Panc1 (cell line): Measurements from ENCODE around the gene KRTAP5-9. TPM values are rescaled to one million over a fixed set of nuclear protein-coding genes. Genes with fewer than 3 reads are reported as not detected.
A peak's percentile ranks its signal among the peaks of the same experiment; 100 is the strongest.
"Not testable (repeated sequence)": the region's sequence is repeated elsewhere in the genome, so short reads cannot be mapped to it uniquely, and the experiment has no call there.

Experiments used
- ATAC-seq: fragments of 200-7000 bp; cut with Tn5 transposase; 2 replicates; pipeline ENCODE4 v1.9.1; 2020; ENCODE audit warnings: mild to moderate bottlenecking, moderate library complexity
- BruUV-seq: library from RNA; stranded (reverse); fragments of 400-500 nt; replicated peaks from 2 replicates; lab custom pipeline; 2021; lab: Mats Ljungman, UMichigan
- CTCF ChIA-PET: fragments of 300-600 bp; sonication (Branson Sonifier 250); formaldehyde crosslinking; loops from one replicate; lab custom pipeline; 2022; ENCODE audit warnings: antibody characterized with exemption; lab: Charles Lee
- POLR2A ChIA-PET: fragments of 300-600 bp; sonication (Branson Sonifier 250); formaldehyde crosslinking; loops from one replicate; lab custom pipeline; 2022; ENCODE audit warnings: antibody characterized with exemption; lab: Charles Lee
- DNase-seq: peaks from one replicate; pipeline ENCODE4 v3.0.0-alpha.2; 2010; ENCODE audit warnings: low read depth, low spot score
- H3K27ac ChIP-seq: 2 replicates; pipeline ENCODE4 v1.5.1; 2011; ENCODE audit warnings: mild to moderate bottlenecking, low read length, inconsistent platforms
- H3K27me3 ChIP-seq: fragments of 200-500 bp; sonication (Bioruptor generic); 2 replicates; pipeline ENCODE4 v1.6.0; 2014; ENCODE audit warnings: low read length, inconsistent platforms; ENCODE audit not compliant: control insufficient read depth, insufficient read depth
- H3K36me3 ChIP-seq: fragments of 200-500 bp; sonication (Bioruptor generic); 2 replicates; pipeline ENCODE4 v1.5.1; 2014; ENCODE audit warnings: inconsistent platforms, mild to moderate bottlenecking, low read length, moderate library complexity; ENCODE audit not compliant: control insufficient read depth, insufficient read depth
- H3K4me1 ChIP-seq: 2 replicates; pipeline ENCODE4 v1.5.1; 2011; ENCODE audit warnings: inconsistent platforms, mild to moderate bottlenecking, low read length, moderate library complexity; ENCODE audit not compliant: control insufficient read depth, insufficient read depth
- H3K4me3 ChIP-seq, 2 experiments: 2 replicates each; pipeline ENCODE4 v1.5.1; 2011 to 2012; ENCODE audit warnings: low read depth in 2 of 2, low read length in 2 of 2, mild to moderate bottlenecking in 2 of 2, inconsistent platforms in 1 of 2, moderate library complexity in 1 of 2
- H3K9me3 ChIP-seq: fragments of 200-500 bp; sonication (Bioruptor generic); 2 replicates; pipeline ENCODE4 v1.5.1; 2014; ENCODE audit warnings: low read depth, mild to moderate bottlenecking, inconsistent platforms, low read length, moderate library complexity; ENCODE audit not compliant: control insufficient read depth, insufficient read depth
- CTCF ChIP-seq: fragments of 450-650 bp; IDR thresholded peaks from 2 replicates; pipeline ENCODE4 v1.5.1; 2017; ENCODE audit warnings: mild to moderate bottlenecking
- in situ Hi-C: cut with HindIII; loops from 2 replicates; pipeline ENCODE4 v1.10.0; 2016; ENCODE audit warnings: low sequenced_read_pairs, low pct_unique_long_range_greater_than_20kb
- intact Hi-C: fragments of 100-400 bp; cut with micrococcal nuclease; formaldehyde crosslinking; loops from one replicate; pipeline ENCODE4 v1.10.0; 2022; ENCODE audit not compliant: unreplicated experiment
- total RNA-seq: library from RNA; stranded (reverse); gene quantifications from one replicate; pipeline ENCODE4 v1.2.1, GENCODE V29; 2021; ENCODE audit not compliant: unreplicated experiment

Gene KRTAP5-9
- total RNA-seq, 1 experiment from 2014 or later = not detected

- DNase-seq, POLR2A ChIA-PET, BruUV-seq: not testable (repeated sequence)
These were observed 40.8 kb downstream of the KRTAP5-9 start for GRCh38 chr11:71588822-71589545.

GRCh38 chr11:71589546-71589920 is 41.3 kb downstream of the KRTAP5-9 start:
- DNase-seq, H3K4me1 ChIP-seq, H3K4me3 ChIP-seq, H3K27me3 ChIP-seq, POLR2A ChIA-PET, ATAC-seq, H3K9me3 ChIP-seq, H3K27ac ChIP-seq, in situ Hi-C loops, intact Hi-C loops, H3K36me3 ChIP-seq, BruUV-seq: not testable (repeated sequence)
- CTCF ChIA-PET = interaction anchor here (0.6 kb wide), 2 partner anchors 104 to 677 kb away, joined by 3 read pairs; no protein-coding TSS in a partner anchor

More at GRCh38 chr11:71588822-71589545, 40.8 kb downstream of the KRTAP5-9 start:
- in situ Hi-C loops, H3K4me1 ChIP-seq, H3K9me3 ChIP-seq, ATAC-seq, intact Hi-C loops, H3K36me3 ChIP-seq, H3K4me3 ChIP-seq, H3K27me3 ChIP-seq, H3K27ac ChIP-seq: not testable (repeated sequence)
- CTCF ChIA-PET = interaction anchor here (0.6 kb wide), 2 partner anchors 103 to 677 kb away, joined by 3 read pairs; no protein-coding TSS in a partner anchor
- peak; percentile 47 for TF ChIP-seq CTCF

Other genes starting within 250 kb of the KRTAP5-9 start
- 356 TPM for gene DHCR7, start 100.0 kb upstream of the KRTAP5-9 start, total RNA-seq
- gene NADSYN1, start 95.2 kb upstream of the KRTAP5-9 start, total RNA-seq = 76.1 TPM
- gene KRTAP5-7, start 21.2 kb upstream of the KRTAP5-9 start, total RNA-seq = not detected
- gene KRTAP5-8, start 10.4 kb upstream of the KRTAP5-9 start, total RNA-seq = not detected
- not detected for gene KRTAP5-10, start 17.1 kb downstream of the KRTAP5-9 start, total RNA-seq
- gene KRTAP5-11, start 34.5 kb downstream of the KRTAP5-9 start, total RNA-seq = not detected